HG03103 (cell line): ENCODE data around the gene ZNF132.

Source experiments
- ATAC-seq: cut with Tn5 transposase; IDR thresholded peaks from one replicate; pipeline ENCODE4 v1.9.1; 2021; ENCODE audit warnings: low read depth; ENCODE audit not compliant: unreplicated experiment

ZNF132 gene

GRCh38 chr19:58392945-58393724, 46.8 kb downstream of the ZNF132 start:
- no peak for ATAC-seq

DNA sequence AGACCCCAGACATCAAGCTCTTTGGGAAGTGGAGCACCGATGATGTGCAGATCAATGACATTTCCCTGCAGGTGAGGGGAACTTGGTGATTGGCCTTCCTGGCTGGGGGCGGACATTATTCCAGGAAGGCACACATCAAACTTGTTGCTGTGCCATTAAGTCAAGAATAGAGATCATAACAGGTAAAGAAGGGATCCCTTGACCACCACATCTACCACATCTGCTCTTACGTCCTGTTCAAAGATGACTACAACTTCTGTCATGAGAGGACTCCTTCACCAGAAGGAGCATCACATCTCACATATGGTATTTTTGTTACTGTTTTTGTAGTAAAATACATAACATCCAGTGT, 51.8 kb downstream of the ZNF132 start:
- no peak for ATAC-seq

GRCh38 chr19:58387338-58388174, 52.4 kb downstream of the ZNF132 start:
- ATAC-seq: no peak

DNA sequence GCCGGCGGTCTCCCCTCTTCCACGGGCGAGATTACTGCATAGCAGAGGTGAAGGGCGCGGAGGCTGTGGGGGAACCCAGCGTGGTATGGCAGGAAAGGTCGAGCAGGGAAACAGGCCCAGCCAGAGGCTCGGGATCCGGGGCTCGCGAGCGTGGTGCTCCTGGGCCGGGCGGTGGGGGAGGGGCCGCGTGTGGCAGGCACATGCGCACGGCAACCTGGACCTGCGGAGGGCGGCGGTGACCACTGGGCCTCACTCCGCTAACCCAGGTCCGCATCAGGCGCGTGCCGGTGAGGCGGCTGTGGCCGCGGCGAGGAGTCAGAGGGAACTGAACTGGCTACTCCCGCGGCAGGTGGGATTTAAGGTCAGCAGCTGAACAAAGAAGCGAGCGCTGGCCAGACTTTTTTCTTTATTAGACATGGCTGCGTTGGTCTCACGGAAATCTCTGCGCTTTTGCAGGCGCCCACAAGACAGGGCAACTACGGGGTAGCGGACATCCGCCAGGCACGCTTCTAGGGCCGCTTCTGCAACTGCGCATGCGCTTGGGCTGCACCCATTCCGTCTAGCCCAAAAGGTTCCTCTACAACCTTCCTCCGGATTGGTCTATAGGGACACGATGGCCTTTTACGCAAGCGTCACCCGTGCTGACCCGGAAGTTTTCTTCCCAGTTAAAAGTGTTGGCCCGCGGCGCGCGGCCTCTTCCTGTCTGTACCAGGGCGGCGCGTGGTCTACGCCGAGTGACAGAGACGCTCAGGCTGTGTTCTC, 53.2 kb downstream of the ZNF132 start, which contains the start of gene RPS5:
RPS5 (plus strand) TSS at position 694 of the 762 bp plus-strand sequence. CDS start 869 bp downstream, outside the sequence.
- ATAC-seq: peak; percentile 82

GRCh38 chr19:58385891-58386575, 53.9 kb downstream of the ZNF132 start:
- peak; percentile 3 for ATAC-seq

GRCh38 chr19:58385313-58385890, 54.6 kb downstream of the ZNF132 start:
- ATAC-seq: no peak

DNA sequence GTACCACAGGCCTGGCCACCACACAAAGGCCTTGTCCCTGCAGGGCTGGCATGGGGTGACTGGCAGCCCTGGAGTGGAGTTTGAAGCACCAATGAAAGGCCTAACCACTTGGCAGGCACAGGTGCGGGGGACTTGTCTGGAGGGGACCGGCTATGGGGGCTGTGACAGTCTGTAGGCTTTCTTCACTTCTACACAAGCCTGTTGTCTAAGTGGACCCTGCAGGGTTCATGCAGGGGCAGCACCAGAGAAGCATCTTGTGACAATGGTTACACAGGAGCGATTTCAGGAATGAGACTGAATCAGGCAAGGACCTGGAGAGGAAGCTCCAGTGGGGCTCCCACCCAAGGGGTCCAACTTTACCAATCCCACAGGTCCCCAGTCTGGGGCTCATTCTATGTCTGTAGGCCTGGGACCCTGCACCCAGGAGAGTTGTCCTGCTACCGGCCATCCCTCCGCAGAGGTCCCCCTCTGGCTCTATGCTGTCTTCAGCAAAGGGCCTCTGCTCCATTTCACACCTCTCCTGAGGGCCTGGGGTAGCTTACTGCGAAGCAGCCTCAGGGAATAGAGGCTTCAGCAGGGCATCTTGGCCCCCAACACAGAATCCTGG, 56.9 kb downstream of the ZNF132 start:
- no peak for ATAC-seq
